Muscle of leg (tissue), 11 donors: Measurements from ENCODE around the gene ABHD12B. TPM values are rescaled to one million over a fixed set of nuclear protein-coding genes. Genes with fewer than 3 reads are reported as not detected.

Experiments
- DNase-seq: peaks from one replicate; pipeline ENCODE4 v3.0.0; 2013
- H3K27ac ChIP-seq: one replicate; pipeline ENCODE4 v1.5.1; 2013; ENCODE audit warnings: mild to moderate bottlenecking, low read length, control low read depth
- H3K27me3 ChIP-seq: one replicate; pipeline ENCODE4 v1.6.1; 2013; ENCODE audit warnings: low read length; ENCODE audit not compliant: control insufficient read depth, insufficient read depth
- H3K36me3 ChIP-seq: one replicate; pipeline ENCODE4 v1.6.1; 2013; ENCODE audit warnings: low read length; ENCODE audit not compliant: control insufficient read depth, insufficient read depth
- H3K4me1 ChIP-seq: one replicate; pipeline ENCODE4 v1.6.1; 2013; ENCODE audit warnings: low read length; ENCODE audit not compliant: control insufficient read depth, insufficient read depth
- H3K4me3 ChIP-seq: one replicate; pipeline ENCODE4 v1.5.1; 2013; ENCODE audit warnings: low read length, control low read depth
- H3K9me3 ChIP-seq: replicated peaks from 2 replicates; pipeline ENCODE4 v1.6.1; 2013; ENCODE audit warnings: low read depth, low read length; ENCODE audit not compliant: control insufficient read depth
- WGBS: methylation state at CpG from one replicate; pipeline ENCODE4 v1.1.5; 2013; ENCODE audit warnings: missing lambda C conversion rate; ENCODE audit not compliant: insufficient coverage; 5-methylcytosine and 5-hydroxymethylcytosine counted together
- polyA plus RNA-seq, 8 donors: library from polyadenylated mRNA; unstranded; fragments of 120-200 nt; gene quantifications; one replicate each; pipeline versions ENCODE4 v1.2.1 to v1.2.3, GENCODE V29; 2013; ENCODE audit warnings: inconsistent platforms in 1 of 8, low replicate concordance in 1 of 8; ENCODE audit not compliant: insufficient read length in 8 of 8, insufficient read depth in 1 of 8
- total RNA-seq: library from RNA; stranded (reverse); fragments of 120-200 nt; gene quantifications from one replicate; pipeline ENCODE4 v1.2.4, GENCODE V29; 2013

ABHD12B gene
- total and polyA plus RNA-seq, 9 donors: 0.49 to 1.7 (median 1.3) TPM; not detected in 1

DNA sequence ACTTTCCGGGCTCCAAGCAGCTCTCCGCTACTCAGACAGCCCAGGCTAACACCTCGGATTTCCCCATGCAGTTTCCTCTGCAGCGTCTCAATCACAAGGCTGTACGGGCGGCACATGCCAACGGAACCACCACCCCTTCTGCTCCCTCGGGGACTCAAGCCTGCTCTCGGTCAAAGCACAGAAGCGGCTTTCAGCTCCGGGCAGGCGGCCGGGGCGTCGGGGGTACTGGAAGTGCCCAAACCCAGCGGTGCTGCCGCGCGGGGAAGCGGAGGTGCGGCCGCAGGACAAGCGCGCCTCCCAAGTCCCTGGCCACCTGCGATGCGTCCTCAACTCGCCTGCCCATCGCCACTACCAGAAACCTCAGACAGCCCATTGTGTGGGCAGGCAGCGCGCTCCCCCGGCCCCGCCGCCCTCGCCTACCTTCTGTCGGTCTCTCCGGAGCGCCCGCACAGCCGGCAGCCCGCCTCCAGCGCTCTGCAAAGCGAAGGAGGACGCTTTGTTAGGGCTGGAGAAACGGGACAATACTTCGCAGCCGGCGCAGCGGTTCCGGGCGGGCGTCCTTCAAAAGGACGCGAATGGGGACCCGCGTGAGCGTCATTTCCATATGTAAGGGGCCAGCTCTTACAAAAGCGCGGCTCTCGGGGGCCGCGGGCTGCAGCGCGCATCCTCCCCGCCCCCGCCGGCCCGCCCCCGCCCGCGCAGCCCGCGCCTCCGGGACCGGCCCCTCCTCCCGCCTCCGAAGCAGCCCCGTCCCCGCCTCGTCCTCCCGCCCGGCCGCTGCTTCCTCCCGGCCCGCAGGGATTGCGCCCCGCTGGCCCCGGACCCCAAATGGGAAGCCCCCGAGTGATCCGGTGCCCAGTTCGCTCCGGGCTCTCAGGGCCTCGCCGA lies 41.6 kb upstream of the ABHD12B start:
- WGBS: under 1% methylated on average over 93 of the region's 93 CpGs
- Histone ChIP-seq H3K36me3 (peaks cover 11% of the 10 kb centered on the region), H3K27ac (peak overlapping the region; percentile 74), H3K27me3 (peaks cover 2% of the 10 kb centered on the region), H3K4me3 (peak overlapping the region; percentile 84), H3K9me3 (no peaks in the 10 kb centered on the region), H3K4me1 (peaks cover 25% of the 10 kb centered on the region)
- peak; percentile 74 for DNase-seq

DNA sequence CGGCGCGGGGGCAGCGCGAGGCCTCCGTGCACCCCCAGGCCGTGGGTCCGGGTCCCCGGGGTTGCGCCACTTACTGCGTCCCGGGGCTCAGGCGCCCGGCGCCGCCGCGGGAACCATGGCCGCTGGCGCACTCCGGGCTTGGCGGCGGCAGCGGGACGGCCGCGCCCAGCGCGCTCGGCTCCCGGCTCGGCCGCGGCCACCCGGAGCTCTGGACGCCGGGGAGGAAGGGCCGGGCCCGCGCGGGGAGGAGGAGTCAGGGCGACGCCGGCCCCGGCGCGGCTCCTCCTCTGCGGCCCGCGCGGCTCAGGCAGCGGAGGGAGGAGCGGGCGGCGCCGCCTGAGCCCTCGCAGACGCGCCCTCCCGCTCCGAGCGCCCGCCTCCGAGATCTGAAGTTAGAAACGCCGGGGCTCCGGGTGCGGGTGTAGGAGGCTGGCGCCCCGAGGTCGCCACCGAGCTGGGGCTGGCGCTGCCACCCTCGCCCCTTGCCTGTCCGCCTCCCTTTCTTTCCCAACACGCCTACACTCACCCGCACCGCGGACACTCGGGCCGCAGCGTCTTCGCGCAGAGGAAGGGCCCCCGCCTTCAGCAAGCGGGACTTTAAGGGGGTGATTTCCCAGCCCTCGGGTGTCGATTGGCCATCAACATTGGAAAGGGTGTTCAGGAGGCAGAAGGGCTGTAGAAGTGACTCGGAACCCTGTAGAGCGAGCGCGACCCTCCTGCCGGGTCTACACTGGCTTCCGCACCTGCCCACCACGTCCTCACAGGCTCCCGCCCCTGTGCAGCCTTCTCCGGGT lies 40.7 kb upstream of the ABHD12B start, which contains the start of gene NIN:
TSS of gene NIN (minus strand) at position 231 of the 794 bp plus-strand sequence. CDS start 9,106 bp downstream, outside the sequence.
- H3K27me3 ChIP-seq: peaks cover 2% of the 10 kb centered on the region
- H3K36me3 ChIP-seq: peaks cover 10% of the 10 kb centered on the region
- WGBS: under 1% methylated on average over 80 of the region's 97 CpGs
- no peaks in the 10 kb centered on the region for H3K9me3 ChIP-seq
- peak; percentile 94 for DNase-seq
- H3K27ac ChIP-seq: peak within 1 kb of the TSS; percentile 87
- H3K4me1 ChIP-seq: peaks cover 25% of the 10 kb centered on the region
- H3K4me3 ChIP-seq: peak within 1 kb of the TSS; percentile 84

DNA sequence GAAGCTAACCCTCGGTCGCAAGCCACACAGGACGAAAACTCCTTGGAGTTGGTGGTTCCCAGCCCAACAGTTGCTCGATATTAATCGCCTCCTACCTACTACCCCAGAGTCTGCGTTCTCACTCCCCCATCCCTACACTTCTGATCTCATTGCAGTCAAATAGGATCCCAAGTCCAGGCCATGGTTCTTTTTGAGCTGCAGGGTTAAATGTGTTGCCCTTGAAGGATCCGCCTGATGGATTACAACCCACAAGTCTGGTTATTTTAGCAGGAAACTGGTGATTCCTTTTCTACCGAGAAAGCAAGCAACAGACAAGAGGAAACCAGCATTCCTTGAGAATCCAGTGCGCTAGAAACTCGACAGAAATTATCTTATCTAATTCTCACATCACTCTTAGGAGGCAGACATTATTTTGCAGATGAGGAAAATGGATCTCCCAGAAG lies 40.1 kb upstream of the ABHD12B start:
- Histone ChIP-seq H3K36me3 (peaks cover 4% of the 10 kb centered on the region), H3K9me3 (no peaks in the 10 kb centered on the region), H3K4me1 (peaks cover 20% of the 10 kb centered on the region), H3K27ac (peak overlapping the region; percentile 87), H3K4me3 (peak overlapping the region; percentile 76), H3K27me3 (peaks cover 2% of the 10 kb centered on the region)
- 0% methylated on average over 6 of the region's 10 CpGs for WGBS
- no peak for DNase-seq

DNA sequence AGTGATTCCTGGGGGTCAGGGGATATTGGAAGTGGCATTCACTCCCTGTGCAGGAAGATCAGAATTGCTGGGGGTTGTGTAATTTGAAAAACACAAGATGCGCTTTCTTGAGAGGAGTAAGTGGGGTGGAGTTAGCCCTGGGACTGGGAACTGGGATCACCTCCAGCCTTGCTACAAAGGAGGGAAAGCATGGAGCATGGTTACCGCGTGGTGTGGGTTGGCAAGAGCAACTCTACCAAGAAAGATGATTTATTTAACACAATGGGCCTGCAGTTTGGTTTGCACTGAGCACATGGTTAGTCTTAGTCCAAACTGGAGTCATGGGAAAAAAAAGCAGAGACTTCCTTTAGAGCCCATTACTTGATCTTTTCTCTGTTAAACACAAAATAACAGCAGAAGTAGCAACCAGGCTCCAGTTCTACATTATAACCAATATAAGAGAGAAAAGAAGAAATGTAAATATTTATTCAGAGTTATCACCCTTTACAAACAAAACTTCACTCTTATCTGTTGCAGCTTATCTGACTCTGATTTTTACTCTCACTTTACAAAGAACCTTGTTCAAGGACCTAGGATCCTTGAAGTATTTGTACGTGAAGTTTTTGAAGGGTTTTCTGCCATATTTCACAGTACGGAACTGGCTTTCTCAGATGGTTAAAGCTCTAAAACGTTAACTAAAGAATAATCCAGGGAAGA lies 38.8 kb upstream of the ABHD12B start:
- Histone ChIP-seq H3K4me3 (no peak overlapping the region), H3K4me1 (peaks cover 18% of the 10 kb centered on the region), H3K27me3 (peaks cover 2% of the 10 kb centered on the region), H3K9me3 (no peaks in the 10 kb centered on the region), H3K36me3 (no peaks in the 10 kb centered on the region), H3K27ac (no peak overlapping the region)
- WGBS: 100% methylated on average over 1 of the region's 6 CpGs
- no peak for DNase-seq

DNA sequence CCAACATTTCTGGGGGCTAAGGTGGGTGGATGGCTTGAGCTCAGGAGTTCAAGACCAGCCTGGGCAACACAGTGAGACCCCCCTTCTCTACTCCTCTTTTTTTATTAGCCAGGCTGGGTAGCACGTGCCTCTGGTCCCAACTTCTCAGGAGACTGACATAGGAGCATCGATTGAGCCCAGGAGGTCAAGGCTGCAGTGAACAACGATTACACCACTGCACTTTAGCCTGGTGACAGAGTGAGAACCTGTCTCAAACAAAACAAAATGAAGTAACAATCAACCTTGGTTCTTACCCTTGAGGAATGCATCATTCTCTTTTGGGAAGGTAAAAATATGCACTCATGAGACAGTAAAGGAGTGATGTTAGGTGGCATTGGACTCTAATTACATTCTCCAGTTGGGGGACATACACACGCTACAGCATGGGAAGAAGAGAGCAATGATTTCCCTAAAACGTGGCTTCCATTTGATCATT lies 37.0 kb upstream of the ABHD12B start:
- no peaks in the 10 kb centered on the region for H3K9me3 ChIP-seq
- peaks cover 2% of the 10 kb centered on the region for H3K27me3 ChIP-seq
- no peak overlapping the region for H3K27ac ChIP-seq
- no peak overlapping the region for H3K4me3 ChIP-seq
- no peaks in the 10 kb centered on the region for H3K36me3 ChIP-seq
- no peak for DNase-seq
- 69% methylated on average over 4 of the region's 5 CpGs for WGBS
- H3K4me1 ChIP-seq: peaks cover 7% of the 10 kb centered on the region

DNA sequence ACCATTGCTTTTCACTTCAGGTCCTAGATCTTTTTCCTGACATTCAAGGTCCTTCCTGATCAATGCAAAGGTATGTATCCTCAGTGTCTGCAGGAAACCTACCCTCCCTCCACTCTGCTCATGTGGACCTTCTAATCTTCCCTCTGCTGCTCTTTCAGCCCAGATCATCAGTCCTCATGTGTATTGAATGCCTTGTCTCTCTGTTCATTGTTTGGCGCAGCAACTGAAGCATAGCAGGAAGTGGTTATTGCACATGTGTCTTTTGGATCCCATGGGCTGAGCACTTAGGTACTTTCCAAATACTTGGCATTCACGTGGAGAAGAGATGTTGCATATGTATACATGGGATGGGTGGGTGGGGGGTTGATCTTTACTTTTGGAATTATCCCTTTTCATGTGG lies 36.6 kb upstream of the ABHD12B start:
- Histone ChIP-seq H3K27me3 (peaks cover 2% of the 10 kb centered on the region), H3K4me1 (peaks cover 5% of the 10 kb centered on the region), H3K36me3 (no peaks in the 10 kb centered on the region), H3K9me3 (no peaks in the 10 kb centered on the region), H3K4me3 (no peak overlapping the region), H3K27ac (no peak overlapping the region)
- no peak for DNase-seq
- no CpG with 5 or more reads among the region's 2 CpGs for WGBS

DNA sequence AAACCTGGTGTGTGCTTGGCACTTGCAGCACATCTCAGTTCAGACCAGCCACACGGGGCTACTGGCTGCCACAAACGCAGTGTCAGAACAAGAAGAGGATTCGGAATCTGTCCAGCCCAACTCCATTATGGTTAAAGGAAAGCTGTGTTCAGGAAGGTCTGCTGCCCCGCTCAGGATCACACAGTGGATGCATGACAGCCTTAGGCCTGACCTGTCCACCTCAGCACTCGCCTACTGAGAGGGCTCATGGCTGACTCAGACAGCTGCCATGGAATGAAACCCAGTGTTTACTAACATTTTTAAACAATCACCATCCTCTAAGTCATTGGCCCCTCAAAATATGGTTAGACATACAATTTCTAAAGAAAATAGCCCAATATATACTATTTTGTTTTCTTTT lies 35.3 kb upstream of the ABHD12B start:
- Histone ChIP-seq H3K4me3 (no peak overlapping the region), H3K27ac (no peak overlapping the region), H3K9me3 (no peaks in the 10 kb centered on the region), H3K27me3 (peaks cover 2% of the 10 kb centered on the region), H3K4me1 (peaks cover 5% of the 10 kb centered on the region), H3K36me3 (no peaks in the 10 kb centered on the region)
- DNase-seq: no peak
- WGBS: 85% methylated on average over 2 of the region's 5 CpGs

DNA sequence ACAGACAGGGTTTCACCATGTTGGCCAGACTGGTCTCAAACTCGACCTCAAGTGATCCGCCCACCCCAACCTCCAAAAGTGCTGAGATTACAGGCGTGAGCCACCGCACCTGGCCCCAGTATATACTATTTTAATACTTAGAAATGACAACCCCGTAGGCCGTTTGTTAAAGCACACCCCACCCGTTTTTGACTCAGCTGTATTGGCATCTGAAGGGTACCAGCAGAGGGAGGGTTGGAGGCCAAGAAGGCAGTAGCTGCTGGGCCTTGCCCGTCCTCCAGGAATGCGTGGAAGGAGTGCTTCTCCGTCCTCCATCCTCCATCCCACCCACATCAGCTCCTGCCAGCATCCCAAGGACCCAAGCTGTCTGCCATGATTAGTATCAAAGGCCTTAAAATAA lies 34.6 kb upstream of the ABHD12B start:
- no peak for DNase-seq
- Histone ChIP-seq H3K9me3 (no peaks in the 10 kb centered on the region), H3K4me3 (no peak overlapping the region), H3K4me1 (no peaks in the 10 kb centered on the region), H3K36me3 (no peaks in the 10 kb centered on the region), H3K27ac (no peak overlapping the region), H3K27me3 (peaks cover 2% of the 10 kb centered on the region)
- 93% methylated on average over 2 of the region's 10 CpGs for WGBS

DNA sequence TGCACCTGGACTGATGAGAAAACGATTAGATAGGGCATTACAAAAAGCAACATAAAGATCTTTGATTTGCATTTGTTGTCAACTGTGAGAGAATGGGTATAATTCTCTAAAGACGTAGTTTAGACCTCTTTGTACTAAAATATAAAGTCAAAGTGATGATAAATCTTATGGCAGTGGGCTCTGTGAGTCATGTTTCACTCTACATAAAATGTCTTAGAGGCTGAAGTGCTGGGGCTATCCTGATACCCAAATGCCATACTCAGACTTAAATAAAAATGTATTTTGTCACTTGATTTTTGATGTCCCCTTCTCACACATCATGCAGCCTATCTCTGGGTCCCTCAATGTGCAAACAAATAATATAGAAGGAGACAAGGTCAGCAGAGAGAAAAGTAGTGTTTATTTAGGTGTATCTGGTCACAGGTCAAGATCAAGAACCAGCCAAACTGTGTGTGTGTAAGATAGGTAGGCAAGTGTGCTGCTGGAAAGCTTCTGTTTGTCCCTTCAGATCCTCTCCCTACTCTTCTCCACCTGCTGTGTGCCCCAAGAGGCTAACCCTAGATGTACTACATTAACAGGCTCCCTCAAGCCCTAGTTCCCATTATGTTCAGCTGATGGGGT lies 33.9 kb upstream of the ABHD12B start:
- Histone ChIP-seq H3K27ac (no peak overlapping the region), H3K4me1 (no peaks in the 10 kb centered on the region), H3K4me3 (no peak overlapping the region), H3K27me3 (peaks cover 2% of the 10 kb centered on the region), H3K36me3 (no peaks in the 10 kb centered on the region), H3K9me3 (no peaks in the 10 kb centered on the region)
- WGBS: no CpG with 5 or more reads among the region's 2 CpGs
- DNase-seq: no peak
